GM10266 (cell line): ENCODE results near the gene SORCS2.
A peak's percentile ranks its signal among the peaks of the same experiment; 100 is the strongest.

Experiments used
- DNase-seq: peaks from one replicate; pipeline ENCODE4 v3.0.0; 2012; ENCODE audit errors: extremely low spot score
- TF ChIP-seq, protein P1 (sequence below): IDR thresholded peaks from 2 replicates; pipeline ENCODE4 v1.5.1; 2012; ENCODE audit warnings: mild to moderate bottlenecking, low read depth; ENCODE audit not compliant: control insufficient read depth, insufficient read depth; ENCODE audit errors: missing control alignments

The SORCS2 gene

GRCh38 chr4:7293703-7294102, 101.4 kb downstream of the SORCS2 start:
- no peak for DNase-seq

DNA sequence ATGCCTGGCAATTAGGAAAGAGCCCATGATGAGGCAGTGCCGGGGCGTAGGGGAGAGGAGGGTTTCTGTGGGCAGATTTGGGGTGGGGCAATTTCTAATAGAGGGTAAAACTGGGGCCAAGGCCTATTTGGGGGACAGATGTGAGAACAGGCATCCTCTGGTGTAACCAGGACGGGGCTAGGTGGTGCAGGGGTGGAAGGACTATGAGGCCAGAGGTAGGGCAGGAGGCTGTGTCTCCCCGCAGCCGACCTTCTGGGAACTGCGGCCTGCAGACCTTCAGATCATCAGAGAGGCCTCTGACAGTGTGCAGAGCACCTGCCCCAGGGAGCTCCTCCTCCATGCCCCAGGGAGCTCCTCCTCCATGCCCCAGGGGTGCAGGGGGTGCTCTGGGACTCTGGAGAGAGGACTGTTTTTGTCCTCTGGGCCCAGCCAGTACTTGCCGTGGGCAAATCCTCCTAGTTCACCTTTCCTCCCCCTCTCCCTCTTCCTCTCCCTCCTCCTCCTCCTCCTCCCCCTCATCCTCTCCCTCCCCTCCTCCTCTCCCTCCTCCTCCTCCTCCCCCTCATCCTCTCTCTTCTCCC, 101.9 kb downstream of the SORCS2 start:
- DNase-seq = no peak
- TF ChIP-seq, protein P1, sequence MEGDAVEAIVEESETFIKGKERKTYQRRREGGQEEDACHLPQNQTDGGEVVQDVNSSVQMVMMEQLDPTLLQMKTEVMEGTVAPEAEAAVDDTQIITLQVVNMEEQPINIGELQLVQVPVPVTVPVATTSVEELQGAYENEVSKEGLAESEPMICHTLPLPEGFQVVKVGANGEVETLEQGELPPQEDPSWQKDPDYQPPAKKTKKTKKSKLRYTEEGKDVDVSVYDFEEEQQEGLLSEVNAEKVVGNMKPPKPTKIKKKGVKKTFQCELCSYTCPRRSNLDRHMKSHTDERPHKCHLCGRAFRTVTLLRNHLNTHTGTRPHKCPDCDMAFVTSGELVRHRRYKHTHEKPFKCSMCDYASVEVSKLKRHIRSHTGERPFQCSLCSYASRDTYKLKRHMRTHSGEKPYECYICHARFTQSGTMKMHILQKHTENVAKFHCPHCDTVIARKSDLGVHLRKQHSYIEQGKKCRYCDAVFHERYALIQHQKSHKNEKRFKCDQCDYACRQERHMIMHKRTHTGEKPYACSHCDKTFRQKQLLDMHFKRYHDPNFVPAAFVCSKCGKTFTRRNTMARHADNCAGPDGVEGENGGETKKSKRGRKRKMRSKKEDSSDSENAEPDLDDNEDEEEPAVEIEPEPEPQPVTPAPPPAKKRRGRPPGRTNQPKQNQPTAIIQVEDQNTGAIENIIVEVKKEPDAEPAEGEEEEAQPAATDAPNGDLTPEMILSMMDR = no peak

More at GRCh38 chr4:7293703-7294102, 101.4 kb downstream of the SORCS2 start:
- TF ChIP-seq, protein P1 = no peak

DNA sequence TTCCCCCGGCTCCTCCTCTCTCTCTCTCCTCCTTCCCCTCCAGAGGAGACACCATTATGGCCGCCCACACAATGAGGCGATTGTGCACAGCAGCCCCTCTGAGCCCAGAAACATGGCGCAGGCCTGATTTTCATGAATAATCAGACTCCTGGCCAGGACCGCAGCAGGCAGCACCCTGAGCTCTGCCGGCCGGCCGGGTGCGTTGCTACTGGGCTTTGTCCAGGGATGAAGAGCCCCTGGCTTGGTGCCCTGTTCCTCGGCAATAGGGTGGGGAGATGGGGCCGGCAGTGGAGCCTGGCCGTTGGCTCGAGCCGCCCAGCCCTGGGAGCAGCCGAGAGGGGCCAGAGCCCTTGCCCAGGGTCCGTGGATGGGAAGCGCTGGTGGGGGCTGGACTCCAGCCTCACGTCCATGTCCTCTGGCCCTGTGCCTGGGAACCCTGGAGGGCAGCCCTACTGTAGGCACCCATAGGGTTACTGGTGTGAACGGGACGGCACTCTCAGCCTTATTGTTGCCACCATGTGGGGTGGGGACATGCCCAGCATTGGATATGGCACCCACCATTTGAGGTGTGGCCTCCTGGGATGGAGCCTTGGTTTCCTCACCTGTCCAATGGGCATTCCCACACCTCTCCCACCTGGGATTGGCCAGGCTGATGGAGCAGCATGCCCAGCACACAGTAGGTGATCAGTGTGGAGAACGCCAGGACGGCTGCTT, 103.0 kb downstream of the SORCS2 start:
- TF ChIP-seq, protein P1 = no peak
- no peak for DNase-seq

GRCh38 chr4:7295911-7296660, 103.7 kb downstream of the SORCS2 start:
- TF ChIP-seq, protein P1 = peak; percentile 51
- peak; percentile 68 for DNase-seq

DNA sequence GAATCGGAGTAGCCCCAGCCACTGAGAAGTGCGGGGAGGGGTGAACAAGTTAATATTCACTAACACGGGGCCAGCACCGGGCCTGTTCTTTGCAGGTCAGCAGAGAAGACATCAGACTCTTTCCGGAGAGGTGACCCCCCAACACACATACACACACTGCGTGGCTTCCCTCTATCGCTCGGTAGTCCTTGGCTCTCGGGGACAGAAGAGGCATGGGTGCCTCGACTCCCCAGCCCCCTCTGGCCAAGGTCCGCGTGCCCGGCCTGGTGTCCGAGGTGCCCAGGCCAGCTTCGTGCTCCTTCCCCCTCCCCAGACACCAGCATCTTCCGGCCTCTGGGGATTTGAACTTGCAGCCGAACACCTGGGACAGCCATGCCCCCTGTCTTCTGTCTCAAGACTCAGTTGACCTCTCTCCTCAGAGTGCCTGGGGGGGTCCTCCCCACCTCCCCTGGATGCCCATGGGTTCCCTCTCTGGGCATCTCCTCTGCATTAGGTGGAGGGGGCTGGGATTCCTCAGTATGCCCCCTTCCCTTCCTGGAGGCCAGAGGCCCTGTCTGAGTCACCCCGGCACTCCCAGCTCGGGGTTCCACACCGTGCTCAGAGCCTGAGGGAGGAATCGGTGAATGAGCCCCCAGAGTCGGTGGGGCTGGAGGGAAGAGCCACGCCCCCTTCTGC, 104.5 kb downstream of the SORCS2 start:
- TF ChIP-seq, protein P1 = no peak
- DNase-seq = no peak

- TF ChIP-seq, protein P1 = no peak
- no peak for DNase-seq
Measured at GRCh38 chr4:7297374-7297773, 105.0 kb downstream of the SORCS2 start.

DNA sequence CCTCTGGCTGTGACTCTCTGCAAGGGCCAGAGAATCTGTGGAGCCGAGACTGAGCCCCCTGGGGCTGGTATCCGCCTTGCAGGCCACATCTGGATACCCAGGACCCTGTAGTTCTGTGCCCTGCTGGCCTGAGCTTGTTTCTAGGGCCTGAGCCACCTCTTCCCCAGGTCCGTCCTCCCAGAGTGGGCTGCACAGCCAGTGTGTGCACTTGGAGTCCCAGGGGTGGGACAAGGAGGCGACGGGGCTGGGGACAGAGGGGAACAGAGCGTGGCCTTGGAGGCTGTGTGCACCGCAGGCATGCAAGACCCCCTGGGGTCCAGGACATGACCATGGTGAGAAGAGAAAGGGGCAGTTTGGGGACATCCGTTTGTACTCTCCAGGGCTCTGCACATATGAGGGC, 105.5 kb downstream of the SORCS2 start:
- TF ChIP-seq, protein P1 = no peak

More for the DNA sequence above, 105.5 kb downstream of the SORCS2 start:
- no peak for DNase-seq
